HG02763 (cell line): Measurements from ENCODE around the gene ATG3.
"Not testable (repeated sequence)": the region's sequence is repeated elsewhere in the genome, so short reads cannot be mapped to it uniquely, and the experiment has no call there.

ENCODE experiments used
- ATAC-seq: cut with Tn5 transposase; IDR thresholded peaks from one replicate; pipeline ENCODE4 v1.9.1; 2021; ENCODE audit warnings: mild to moderate bottlenecking, moderate library complexity; ENCODE audit not compliant: unreplicated experiment

Gene ATG3

DNA sequence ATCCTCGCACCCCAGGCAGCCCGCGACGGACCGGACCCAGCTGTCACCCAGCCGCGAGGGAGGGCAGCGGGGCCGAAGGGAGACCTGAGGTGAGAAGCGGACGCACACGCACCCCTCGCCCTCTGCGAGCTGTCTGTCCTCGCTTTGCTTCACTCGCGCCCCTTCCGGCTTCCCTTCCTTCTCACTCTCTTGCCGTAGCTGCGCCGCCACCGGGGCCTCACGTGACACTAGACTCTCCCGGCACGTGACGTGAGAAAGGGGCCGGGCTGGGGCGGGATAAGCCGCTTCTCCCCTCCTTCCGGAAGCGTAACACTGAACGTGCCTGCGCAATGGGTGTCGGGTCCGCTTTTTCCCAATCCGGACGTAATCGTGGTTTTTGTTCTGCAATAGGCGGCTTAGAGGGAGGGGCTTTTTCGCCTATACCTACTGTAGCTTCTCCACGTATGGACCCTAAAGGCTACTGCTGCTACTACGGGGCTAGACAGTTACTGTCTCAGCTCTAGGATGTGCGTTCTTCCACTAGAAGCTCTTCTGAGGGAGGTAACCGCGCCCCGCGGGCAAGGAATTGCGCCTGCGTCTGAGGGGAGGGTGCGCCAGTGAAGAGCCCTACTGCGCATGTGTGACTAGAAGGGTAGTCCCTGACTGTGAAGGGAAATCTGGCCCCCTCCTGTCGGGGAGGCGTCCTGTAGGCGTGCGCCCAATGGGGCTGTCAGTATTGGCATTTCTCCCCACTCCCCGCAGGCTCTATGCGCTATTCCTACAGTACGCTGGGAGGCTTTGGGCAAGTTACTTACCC lies at the start of gene ATG3, which contains the start of gene SLC35A5:
Gene ATG3 (minus strand): TSS at position 229 of the 796 bp plus-strand sequence. CDS start 434 bp downstream, outside the sequence.
Gene SLC35A5 (plus strand): TSS at position 312 of the 796 bp plus-strand sequence. CDS start 1,359 bp downstream, outside the sequence.
- peak; percentile 82 for ATAC-seq

DNA sequence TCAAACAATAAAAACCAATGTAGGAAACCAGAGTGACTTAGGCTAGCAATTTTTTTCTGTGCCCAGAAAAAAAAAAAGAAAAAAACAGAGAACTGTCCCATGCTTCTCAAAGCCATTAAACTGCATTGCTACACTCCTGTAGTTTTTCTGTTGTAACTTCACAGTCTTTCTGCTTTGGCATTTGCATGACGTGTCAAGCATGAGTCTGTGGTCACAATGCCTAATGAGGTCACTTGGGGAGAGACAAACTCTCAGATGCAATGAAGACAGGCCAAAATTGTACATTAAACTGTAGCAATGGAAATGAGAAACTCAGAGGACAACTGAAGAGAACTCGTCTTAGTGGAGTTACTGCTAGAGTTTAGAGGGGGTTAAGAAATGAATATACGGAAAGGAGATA lies 48.4 kb upstream of the ATG3 start:
- no peak for ATAC-seq

DNA sequence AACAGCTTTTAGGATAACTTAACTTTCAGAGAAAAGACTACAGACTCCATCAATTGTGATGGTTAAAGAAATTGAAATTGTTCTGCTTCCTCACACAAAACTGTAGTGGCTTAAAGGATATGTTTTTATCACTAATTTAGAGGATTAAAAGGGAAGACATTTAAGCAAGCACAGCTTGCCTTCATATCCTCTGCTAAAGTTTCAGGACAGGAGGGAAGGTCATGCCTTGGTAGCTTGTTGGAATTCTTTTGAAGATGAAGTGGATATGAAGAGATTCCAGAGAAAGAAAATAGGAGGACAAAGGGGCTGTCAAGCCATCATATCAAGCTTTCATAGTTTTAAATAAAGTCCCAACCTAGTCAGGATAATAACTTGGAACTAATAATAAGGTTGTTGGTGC lies 46.1 kb upstream of the ATG3 start:
- no peak for ATAC-seq

DNA sequence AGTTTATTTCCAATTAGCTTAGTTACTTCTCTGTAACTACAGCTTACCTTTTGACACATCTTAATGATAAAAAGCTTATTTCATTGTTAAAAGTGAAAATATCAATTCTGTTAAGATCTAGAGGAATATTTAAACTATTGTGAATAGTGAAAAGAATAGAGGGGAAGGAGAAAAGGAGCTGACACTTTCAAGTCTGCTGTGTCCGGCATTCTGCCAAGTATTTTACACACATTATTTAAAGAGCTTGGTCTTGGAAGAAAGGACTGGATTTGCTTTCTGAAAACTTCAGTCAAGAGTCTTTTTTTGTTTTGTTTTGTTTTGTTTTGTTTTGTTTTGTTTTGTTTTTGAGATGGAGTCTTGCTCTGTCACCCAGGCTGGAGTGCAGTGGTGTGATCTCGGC lies 44.3 kb upstream of the ATG3 start:
- ATAC-seq, result no peak

DNA sequence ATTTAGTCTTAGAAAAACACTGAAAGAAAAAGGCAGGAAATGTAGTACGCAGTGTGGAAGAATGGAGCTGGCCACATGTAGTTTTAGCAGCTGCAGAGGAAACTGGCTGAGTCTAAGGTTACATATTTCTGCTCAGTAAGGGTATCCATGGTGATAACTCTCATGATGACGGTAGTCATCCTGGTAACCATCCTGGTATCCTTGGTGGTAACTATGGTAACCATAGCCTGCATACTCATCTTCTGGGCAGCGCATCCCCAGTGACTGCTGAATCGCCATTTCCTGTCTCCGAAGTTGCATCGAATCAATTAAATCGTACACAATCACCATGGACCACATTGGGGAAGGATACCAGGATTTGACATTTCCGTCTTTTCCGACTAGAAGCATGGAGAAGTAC lies 43.5 kb upstream of the ATG3 start:
- ATAC-seq, result no peak

DNA sequence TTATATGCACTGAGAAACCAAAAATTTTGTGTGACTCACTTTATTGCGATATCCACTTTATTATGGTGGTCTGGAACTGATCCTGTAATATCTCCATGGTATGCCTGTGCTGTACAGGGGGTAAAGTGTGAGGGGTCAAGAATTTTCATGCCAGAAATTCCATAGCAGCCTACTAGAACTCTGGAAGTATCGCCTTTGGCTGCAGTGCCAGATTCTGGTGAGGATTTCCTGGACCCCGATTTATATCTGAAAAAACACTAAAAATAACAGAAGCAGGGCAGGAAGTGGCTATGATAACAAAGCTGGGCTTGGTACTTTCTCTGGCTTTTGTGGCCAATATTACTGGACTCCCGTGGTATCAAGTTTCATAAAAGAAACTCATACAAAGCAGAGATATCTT lies 42.8 kb upstream of the ATG3 start:
- ATAC-seq, result no peak

DNA sequence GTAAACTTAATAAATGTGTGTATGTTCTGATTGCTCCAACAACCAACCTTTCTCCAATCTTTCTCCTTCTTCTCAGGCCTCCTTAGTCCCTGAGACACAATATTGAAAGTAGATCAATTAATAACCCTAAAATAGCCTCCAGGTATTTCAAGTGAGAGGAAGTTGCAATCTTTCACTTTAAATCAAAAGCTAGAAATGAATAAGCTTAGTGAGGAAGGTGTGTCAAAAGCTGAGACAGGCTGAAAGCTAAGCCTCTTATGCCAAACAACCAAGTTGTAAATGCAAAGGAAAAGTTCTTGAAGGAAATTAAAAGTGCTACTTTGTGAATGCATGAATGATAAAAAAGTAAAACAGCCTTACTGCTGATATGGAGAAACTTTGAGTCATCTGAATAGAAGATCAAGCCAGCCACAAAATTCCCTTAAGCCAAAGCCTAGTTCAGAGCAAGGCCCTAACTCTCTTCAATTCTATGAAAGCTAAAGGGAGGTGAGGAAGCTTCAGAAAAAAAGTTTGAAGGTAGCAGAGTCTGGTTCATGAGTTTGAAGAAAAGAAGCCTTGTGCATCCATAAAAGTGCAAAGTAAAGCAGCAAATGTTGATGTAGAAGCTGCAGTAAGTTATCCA lies 40.6 kb upstream of the ATG3 start:
- ATAC-seq, result peak; percentile 58

DNA sequence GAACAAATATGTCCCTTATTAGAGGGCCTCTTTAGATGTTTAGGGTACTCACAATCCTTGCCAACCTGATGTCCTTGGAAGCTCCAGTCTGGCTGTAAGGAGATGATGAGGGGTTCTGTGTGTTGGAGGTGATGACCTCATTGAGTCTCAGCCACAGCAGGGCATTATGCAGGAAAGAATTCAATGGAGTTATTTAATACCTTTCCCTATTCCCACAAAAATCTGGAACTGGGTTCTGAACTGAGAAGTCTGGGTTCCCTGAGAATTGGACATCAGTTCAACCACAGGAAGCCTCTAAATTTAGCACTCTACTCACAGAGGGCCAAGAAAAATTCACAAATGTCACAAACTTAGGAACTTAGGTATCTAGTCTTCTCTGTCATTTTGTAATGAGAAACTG lies 37.0 kb upstream of the ATG3 start:
- no peak for ATAC-seq

DNA sequence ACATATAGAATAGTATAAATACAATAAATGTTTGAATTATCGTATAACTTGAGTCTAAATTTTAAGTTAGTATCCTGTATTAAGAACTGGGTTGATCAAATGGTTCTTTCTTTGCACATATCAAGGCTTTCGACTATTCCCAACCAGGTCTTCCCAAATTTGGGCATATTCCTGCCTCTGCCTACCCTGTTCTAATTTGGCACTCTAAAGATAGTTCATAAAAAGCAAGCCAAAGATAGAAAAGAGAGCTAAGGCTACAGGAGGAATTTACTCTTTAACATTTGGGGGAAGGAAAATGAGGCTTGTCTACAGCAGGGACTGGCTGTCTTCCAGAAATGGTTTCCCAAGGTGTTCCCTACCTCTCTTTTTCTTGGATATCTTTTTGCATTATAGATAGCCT lies 36.2 kb upstream of the ATG3 start:
- ATAC-seq, result no peak

DNA sequence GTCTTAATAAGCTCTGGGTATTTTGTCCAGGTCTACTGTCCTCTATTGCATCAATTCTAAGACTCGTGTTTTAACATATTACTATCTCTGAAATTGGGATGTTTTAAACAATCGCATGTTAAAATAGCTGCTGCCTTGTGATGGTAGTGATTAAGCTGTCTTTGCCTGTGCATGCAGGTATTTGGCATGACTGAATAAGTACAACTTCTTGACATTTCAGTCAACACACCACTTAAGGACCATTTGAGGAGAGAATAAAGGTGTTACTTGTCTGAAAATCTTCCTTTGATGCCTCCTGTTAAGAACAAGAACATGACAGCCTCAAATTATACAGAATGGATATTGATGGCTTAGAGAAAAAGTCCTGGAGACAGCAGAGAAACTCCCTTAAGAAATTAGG lies 33.1 kb upstream of the ATG3 start:
- no peak for ATAC-seq

DNA sequence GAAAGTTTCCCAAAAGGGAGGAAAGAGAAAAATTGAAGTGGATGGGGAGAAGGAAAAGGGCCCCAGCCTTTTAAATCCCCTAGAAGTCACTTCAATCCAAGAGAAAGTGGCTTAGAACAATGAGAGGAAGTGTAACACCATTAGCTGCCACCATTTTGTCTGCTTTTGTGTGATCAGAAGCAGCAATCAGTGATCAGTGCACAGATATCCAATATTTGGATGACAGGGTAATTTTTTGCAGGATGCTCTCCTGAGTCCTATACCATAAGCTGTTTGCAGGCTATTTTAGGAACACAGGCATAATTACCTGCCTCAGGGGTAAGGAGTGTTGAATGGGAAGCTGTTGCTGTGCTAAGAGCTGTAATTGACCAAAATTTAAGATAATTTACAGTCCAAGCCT lies 31.5 kb upstream of the ATG3 start:
- ATAC-seq, result no peak

DNA sequence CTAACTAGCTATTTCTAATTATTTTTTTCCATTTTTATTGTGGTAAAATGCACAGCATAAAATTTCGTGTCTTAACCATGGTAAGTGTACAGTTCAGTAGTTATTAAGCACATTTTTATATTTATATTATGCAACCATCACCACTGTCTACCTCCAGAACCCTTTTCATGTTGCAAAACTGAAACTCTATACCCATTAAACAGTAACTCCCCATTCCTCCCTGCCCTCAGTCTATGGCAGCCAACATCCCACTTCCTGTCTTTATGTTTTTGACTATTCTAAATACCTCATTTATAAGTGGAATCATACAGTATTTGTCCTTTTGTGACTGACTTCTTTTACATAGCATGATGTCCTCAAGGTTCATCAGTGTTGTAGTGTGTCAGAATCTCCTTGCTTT lies 25.6 kb upstream of the ATG3 start:
- ATAC-seq, result no peak

DNA sequence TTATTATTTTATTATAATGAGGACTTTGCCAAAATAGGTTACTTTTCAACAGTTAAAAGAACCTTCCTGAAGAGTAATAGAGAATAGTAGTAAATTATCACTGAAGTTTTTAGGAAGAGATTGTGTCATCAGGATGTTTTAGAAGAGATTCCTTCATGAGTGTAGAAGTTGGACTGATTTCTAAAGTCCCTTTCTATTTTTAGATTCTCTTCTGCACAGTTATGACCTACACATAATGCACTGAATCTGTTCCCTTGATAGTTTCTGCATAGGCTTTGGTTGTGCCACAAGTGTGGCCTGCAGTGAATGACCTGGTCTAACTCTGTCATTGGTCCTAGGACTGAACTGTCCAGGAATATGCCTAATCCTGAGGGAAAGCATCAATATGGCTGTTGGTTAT lies 24.0 kb upstream of the ATG3 start:
- no peak for ATAC-seq

DNA sequence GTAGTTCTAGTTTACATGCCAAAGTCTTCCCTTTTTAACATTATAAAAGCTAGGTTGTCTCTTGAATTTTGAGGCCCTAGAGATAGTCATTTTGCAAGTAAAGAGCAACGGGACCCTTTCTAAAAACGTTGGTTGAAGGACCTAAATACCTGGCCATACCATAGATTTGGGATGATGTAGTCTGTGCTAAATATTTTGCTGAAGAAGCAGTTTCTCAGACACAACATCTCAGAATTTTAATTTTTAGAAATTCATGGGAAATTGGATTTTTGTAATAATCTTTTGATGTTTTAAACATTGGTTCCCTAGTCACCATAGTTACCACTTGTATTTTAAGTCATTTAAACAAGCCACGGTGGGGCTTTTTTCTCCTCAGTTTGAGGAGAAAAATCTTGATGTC lies 21.3 kb upstream of the ATG3 start:
- no peak for ATAC-seq

DNA sequence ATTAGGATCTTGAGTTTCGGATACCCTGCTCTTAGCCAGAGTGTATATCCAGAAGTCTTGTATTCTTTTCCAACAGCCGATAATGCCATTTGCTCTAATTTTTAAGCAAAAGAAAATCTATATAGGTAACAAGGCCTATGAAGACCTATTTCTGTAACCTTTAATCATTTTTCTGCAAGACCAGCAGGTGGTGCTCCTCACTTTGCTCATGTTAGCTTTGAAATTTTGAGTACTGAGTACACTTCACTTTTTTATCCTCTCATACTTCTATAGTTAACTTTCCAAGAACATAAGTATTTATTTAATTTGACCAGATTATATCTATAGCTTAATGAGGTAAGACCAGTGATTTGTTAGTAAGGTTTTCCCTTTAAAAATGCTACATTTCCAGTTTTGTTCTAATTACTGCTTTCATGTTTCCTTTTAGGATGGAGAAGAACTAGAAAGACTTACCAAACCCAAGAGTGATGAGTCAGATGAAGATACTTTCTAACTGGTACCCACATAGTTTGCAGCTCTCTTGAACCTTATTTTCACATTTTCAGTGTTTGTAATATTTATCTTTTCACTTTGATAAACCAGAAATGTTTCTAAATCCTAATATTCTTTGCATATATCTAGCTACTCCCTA lies 20.6 kb upstream of the ATG3 start:
- no peak for ATAC-seq

DNA sequence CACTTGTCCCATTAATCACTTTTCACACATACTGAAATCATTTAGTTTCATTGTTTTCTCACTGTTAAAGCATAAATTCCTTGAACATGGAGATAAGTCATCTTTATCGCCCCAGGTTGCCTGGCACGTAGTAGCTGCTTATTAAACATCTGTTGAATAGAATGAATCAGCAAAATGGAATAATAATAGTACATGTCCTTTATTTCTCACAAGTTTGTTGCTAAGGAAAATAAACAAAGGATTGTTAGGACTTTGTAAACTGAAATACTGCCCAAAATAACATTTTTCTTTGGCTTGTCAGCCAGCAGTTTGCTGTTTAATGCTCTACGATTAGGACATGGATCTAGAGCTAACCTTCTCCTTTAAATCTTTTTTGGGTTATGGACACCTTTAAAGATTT lies 17.9 kb upstream of the ATG3 start:
- no peak for ATAC-seq

DNA sequence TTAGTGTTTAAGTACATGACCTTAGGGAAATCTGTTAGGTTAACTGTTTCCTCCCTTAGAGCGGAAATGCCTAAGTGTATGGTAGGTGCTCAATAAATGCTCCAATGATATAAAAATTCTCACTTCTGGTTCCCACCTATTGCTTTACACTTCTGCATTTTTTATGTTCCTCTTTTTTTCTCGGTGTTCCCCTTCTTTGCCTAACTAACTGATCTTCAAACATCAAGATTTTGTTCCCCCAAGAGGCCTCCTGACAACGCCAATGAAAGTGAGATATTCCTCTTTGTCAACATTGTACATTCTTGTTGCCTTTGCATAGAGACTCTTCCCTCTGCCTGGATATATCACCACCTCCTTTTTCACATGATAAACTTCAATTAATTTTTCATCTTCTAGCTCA lies 17.5 kb upstream of the ATG3 start:
- no peak for ATAC-seq

DNA sequence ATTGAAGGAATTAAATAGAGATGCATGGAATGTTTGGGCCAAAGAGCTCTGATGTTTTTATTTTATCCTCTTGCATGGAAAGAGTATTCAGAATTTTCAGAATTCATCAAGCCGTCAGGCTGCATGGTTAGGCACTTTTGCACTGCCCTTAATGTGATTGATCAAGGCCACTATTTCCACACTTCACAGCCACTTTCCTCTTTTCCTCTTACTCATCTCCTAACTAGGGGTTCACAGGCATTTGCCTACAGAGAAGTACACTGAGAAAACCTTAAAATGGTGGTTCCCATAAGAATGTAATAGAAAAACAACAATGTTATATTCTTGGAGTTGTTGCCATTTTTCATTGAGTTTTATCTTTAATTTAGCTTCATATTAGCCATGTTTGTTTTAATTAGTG lies 10.9 kb upstream of the ATG3 start:
- no peak for ATAC-seq

DNA sequence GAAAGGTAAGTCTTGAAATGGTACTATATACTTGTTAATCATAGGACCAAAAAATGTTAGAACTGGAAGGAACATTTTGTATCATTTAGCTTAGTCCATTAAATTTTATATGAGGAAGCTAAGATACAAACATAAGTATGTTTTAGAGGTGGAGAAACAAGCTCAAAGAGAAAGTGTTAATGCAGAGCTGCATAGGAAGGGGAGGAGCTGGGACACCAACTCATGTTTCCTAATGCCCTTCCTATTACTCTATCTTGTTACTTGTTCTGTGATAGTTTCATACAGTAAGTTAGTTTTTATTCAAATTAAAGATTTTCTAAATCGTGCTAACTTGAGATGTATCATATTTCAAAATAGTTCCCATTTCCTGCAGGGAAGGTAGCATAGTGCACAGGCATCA lies 7.5 kb upstream of the ATG3 start:
- no peak for ATAC-seq

DNA sequence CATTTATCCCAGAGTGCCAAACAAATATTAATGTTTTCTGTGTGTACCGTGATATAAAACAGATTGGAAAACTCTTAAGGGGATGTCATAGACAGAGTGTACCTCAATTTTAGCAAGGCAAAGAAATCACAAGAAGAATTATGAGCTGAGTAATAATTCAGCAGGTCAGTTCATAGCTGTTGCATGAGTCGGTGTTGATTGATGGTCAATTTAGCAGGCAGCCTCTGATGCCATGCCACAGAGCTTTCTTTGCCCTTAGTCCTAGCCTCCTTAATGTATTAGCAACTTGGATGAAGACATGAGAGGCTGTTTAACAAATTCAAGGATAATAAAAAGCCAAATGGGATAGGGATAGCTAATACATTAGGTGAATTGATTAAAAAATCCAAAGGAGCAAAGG lies 6.9 kb upstream of the ATG3 start:
- ATAC-seq, result no peak

DNA sequence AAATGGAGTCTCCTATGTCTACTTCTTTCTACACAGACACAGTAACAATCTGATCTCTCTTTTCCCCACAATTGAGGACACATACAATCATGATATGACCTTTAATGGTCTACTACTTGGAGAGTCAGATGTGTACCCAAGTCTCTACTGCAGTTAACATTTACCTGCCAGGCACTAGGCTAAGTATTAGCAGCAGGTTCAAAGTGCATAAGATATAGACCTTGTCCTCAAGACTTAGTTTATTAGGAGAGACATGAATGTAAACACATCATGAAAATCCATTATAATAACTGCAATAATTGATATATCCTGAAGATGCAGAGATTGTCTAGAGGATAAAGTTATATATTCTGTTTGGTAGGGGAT lies 3.2 kb upstream of the ATG3 start:
- no peak for ATAC-seq

DNA sequence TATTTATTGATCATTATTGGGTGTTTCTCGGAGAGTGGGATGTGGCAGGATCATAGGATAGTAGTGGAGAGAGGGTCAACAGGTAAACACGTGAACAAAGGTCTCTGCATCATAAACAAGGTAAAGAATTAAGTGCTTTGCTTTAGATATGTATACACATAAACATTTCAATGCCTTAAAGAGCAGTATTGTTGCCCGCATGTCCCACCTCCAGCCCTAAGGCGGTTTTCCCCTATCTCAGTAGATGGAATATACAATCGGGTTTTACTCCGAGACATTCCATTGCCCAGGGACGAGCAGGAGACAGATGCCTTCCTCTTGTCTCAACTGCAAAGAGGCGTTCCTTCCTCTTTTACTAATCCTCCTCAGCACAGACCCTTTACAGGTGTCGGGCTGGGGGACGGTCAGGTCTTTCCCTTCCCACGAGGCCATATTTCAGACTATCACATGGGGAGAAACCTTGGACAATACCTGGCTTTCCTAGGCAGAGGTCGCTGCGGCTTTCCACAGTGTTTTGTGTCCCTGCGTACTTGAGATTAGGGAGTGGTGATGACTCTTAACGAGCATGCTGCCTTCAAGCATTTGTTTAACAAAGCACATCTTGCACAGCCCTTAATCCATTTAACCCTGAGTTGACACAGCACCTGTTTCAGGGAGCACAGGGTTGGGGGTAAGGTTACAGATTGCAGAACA lies 2.6 kb upstream of the ATG3 start:
- not testable (repeated sequence) for ATAC-seq
